PFSK-1 (cell line): ENCODE results near the gene SCML1.

Experiments
- FOXP2 ChIP-seq: optimal IDR thresholded peaks from 2 replicates; pipeline ENCODE3; 2011; ENCODE audit warnings: borderline replicate concordance, control low read depth, inconsistent platforms; ENCODE audit not compliant: insufficient read depth; ENCODE audit errors: extremely low read length, extremely low read depth
- POLR2AphosphoS5 ChIP-seq: IDR thresholded peaks from 2 replicates; pipeline ENCODE4 v1.6.1; 2012; ENCODE audit warnings: low read depth, mild to moderate bottlenecking, control low read depth, low read length, moderate library complexity
- SIN3A ChIP-seq: IDR thresholded peaks from 2 replicates; pipeline ENCODE4 v1.6.1; 2012; ENCODE audit warnings: mild to moderate bottlenecking, low read length, moderate library complexity, borderline replicate concordance; ENCODE audit not compliant: insufficient read depth
- TAF1 ChIP-seq: IDR thresholded peaks from 2 replicates; pipeline ENCODE4 v1.6.1; 2012; ENCODE audit warnings: low read length, control low read depth, borderline replicate concordance; ENCODE audit not compliant: insufficient read depth
- TF ChIP-seq, protein P1 (sequence below), 2 experiments: IDR thresholded peaks; 2 replicates each; pipeline versions ENCODE4 v1.6.1 to v1.8.0; 2011 to 2012; ENCODE audit warnings: low read depth in 2 of 2, low read length in 2 of 2, control low read depth in 1 of 2, inconsistent platforms in 1 of 2, mild to moderate bottlenecking in 1 of 2, moderate library complexity in 1 of 2; ENCODE audit not compliant: insufficient read depth in 1 of 2

The SCML1 gene

DNA sequence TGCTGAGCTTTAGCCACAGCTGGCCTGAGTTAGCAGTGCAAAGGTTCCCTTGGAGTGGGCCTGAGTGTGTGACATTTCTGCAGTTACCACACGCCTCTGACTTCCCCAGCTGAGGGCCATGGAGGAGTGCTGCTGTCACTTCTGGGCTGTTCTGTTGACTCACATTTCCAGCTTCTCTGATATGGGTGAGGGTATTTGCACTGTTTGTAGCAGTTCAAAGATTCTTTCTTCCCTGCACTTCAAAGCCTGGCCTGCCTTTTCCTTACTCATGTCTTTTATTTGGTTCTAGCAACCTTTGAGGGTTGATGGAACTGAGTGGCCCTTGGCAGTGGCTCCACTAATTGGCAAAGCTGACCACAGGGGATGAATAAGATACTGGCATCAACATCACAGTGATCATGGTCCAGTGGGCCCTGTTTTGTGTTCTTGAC lies 26.4 kb upstream of the SCML1 start:
- TF ChIP-seq, protein P1, sequence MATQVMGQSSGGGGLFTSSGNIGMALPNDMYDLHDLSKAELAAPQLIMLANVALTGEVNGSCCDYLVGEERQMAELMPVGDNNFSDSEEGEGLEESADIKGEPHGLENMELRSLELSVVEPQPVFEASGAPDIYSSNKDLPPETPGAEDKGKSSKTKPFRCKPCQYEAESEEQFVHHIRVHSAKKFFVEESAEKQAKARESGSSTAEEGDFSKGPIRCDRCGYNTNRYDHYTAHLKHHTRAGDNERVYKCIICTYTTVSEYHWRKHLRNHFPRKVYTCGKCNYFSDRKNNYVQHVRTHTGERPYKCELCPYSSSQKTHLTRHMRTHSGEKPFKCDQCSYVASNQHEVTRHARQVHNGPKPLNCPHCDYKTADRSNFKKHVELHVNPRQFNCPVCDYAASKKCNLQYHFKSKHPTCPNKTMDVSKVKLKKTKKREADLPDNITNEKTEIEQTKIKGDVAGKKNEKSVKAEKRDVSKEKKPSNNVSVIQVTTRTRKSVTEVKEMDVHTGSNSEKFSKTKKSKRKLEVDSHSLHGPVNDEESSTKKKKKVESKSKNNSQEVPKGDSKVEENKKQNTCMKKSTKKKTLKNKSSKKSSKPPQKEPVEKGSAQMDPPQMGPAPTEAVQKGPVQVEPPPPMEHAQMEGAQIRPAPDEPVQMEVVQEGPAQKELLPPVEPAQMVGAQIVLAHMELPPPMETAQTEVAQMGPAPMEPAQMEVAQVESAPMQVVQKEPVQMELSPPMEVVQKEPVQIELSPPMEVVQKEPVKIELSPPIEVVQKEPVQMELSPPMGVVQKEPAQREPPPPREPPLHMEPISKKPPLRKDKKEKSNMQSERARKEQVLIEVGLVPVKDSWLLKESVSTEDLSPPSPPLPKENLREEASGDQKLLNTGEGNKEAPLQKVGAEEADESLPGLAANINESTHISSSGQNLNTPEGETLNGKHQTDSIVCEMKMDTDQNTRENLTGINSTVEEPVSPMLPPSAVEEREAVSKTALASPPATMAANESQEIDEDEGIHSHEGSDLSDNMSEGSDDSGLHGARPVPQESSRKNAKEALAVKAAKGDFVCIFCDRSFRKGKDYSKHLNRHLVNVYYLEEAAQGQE (IDR thresholded peaks at IDR 0.05; ENCODE audit: insufficient read depth in 1 of 2, low read depth in 2 of 2, low read length in 2 of 2): no peak
- TF ChIP-seq FOXP2: no peak
- TF ChIP-seq SIN3A: no peak
- TF ChIP-seq POLR2AphosphoS5: no peak
- no peak for TF ChIP-seq TAF1

DNA sequence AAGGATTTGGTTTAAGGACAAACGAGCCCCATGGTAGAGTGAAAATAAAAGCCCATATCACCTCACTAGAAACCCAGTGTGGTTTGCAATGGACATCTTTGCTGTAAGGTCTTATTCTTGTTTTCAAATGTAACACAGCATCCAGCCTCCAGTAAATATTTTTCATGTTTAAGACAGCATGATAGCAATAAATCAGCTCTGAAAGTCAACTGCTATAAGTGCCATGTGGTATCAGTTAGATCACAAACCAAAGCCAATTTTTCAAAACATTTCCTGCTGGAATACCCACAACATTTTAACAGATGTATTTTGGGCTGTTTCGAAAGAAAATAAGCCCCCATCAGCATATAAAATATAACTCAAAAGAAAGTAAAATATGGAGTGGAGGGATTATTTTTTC lies 24.0 kb upstream of the SCML1 start:
- TF ChIP-seq SIN3A: no peak
- TF ChIP-seq, protein P1 (IDR thresholded peaks at IDR 0.05; ENCODE audit: insufficient read depth in 1 of 2, low read depth in 2 of 2, low read length in 2 of 2): no peak
- TF ChIP-seq FOXP2: no peak
- no peak for TF ChIP-seq POLR2AphosphoS5
- TF ChIP-seq TAF1: no peak

DNA sequence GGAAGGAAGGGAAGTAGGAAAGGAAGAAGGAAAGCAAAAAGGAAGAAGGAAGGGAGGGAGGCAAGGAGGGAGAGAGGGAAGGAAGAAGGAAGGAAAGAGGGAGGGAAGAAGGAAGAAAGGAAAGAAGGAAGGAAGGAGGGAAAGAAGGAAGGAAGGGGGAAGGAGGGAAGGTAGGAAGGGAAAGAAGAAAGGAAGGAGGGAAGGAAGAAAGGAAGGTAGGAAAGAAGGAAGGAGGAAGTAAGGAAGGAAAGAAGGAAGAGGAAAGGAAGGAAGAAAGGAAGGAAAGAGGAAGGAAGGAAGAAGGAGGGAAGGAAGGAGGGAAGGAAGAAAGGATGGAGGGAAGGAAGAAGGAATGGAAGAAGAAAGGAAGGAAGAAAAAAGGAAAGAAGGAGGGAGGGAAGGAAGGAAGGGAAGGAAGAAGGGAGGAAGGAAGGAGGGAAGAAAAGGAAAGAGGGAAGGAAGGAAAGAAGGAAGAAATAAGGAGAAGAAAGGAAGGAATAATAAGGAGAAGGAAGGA lies 18.6 kb upstream of the SCML1 start:
- no peak for TF ChIP-seq POLR2AphosphoS5
- no peak for TF ChIP-seq SIN3A
- no peak for TF ChIP-seq FOXP2
- TF ChIP-seq, protein P1 (IDR thresholded peaks at IDR 0.05; ENCODE audit: insufficient read depth in 1 of 2, low read depth in 2 of 2, low read length in 2 of 2): no peak
- TF ChIP-seq TAF1: no peak

DNA sequence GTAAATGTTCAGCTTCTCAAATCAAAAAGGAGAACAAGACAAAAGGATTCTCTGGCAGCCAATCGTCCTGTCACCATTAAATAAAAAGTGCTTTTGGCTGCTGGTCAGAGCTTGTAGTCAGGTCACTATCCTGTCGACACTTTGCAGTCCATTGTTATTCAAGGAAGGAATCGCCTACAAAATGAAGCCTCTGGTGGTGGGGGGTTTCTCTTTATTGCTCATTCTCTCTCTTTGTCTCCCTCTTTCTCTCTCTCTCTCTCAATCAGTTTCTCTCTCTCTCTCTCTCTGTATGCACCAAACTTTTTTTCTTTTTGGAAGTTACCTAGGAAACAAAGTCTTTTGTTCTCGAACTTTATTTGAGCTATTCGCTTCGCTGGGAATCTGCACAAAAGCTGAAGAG lies 17.6 kb upstream of the SCML1 start:
- TF ChIP-seq, protein P1 (IDR thresholded peaks at IDR 0.05; ENCODE audit: insufficient read depth in 1 of 2, low read depth in 2 of 2, low read length in 2 of 2): no peak
- no peak for TF ChIP-seq TAF1
- TF ChIP-seq SIN3A: no peak
- TF ChIP-seq FOXP2: no peak
- TF ChIP-seq POLR2AphosphoS5: no peak

DNA sequence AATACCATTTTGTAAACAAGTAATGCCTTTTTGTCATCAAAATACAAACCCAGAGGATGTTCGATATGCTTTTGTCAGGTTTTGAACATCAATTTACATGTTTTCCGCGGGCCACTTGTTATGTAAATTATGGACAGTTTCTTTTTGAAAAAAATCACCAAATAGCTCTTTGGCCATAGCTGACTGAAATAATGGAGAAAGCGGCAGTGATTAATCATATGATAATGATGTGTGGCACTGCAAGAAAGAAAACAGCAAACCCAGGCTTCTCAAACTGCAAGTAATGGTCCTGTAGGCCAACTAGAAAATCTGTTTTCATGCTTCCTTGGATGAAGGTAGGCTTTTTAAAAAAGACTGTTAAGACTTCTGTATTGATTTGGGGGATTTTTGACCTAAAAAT lies 15.6 kb upstream of the SCML1 start:
- TF ChIP-seq TAF1 (no peak), POLR2AphosphoS5 (no peak), SIN3A (no peak), FOXP2 (no peak)
- TF ChIP-seq, protein P1 (IDR thresholded peaks at IDR 0.05; ENCODE audit: insufficient read depth in 1 of 2, low read depth in 2 of 2, low read length in 2 of 2): no peak
